Subcutaneous abdominal adipose tissue (tissue), 5 donors: ENCODE results near the gene ADARB2.
"Not testable (repeated sequence)": the region's sequence is repeated elsewhere in the genome, so short reads cannot be mapped to it uniquely, and the experiment has no call there.

Source experiments
- H3K27ac ChIP-seq: one replicate; pipeline ENCODE4 v1.7.0; 2013; ENCODE audit warnings: low read depth, mild to moderate bottlenecking, inconsistent platforms, low read length, moderate library complexity
- H3K27me3 ChIP-seq, 5 donors: one replicate each; pipeline ENCODE4 v1.7.0; 2013; ENCODE audit warnings: low read length in 5 of 5, inconsistent platforms in 1 of 5; ENCODE audit not compliant: control insufficient read depth in 5 of 5, insufficient read depth in 4 of 5
- H3K36me3 ChIP-seq, 5 donors: one replicate each; pipeline ENCODE4 v1.7.0; 2013; ENCODE audit warnings: low read length in 5 of 5; ENCODE audit not compliant: control insufficient read depth in 5 of 5, insufficient read depth in 5 of 5
- H3K4me1 ChIP-seq, 5 donors: one replicate each; pipeline ENCODE4 v1.7.0; 2013; ENCODE audit warnings: low read length in 5 of 5, mild to moderate bottlenecking in 3 of 5, moderate library complexity in 1 of 5; ENCODE audit not compliant: control insufficient read depth in 5 of 5, insufficient read depth in 5 of 5
- H3K4me3 ChIP-seq, 5 donors: one replicate each; pipeline ENCODE4 v1.7.0; 2013; ENCODE audit warnings: low read length in 5 of 5, low read depth in 1 of 5
- H3K9ac ChIP-seq, 5 donors: one replicate each; pipeline ENCODE4 v1.7.0; 2013; ENCODE audit warnings: low read length in 5 of 5, mild to moderate bottlenecking in 4 of 5, moderate library complexity in 3 of 5
- H3K9me3 ChIP-seq, 5 donors: one replicate each; pipeline ENCODE4 v1.7.0; 2013; ENCODE audit warnings: low read length in 5 of 5; ENCODE audit not compliant: control insufficient read depth in 5 of 5
- donor health status: healthy.
- donor health status: healthy.
- donor health status: healthy.
- donor health status: healthy.
- donor health status: healthy.

The ADARB2 gene

DNA sequence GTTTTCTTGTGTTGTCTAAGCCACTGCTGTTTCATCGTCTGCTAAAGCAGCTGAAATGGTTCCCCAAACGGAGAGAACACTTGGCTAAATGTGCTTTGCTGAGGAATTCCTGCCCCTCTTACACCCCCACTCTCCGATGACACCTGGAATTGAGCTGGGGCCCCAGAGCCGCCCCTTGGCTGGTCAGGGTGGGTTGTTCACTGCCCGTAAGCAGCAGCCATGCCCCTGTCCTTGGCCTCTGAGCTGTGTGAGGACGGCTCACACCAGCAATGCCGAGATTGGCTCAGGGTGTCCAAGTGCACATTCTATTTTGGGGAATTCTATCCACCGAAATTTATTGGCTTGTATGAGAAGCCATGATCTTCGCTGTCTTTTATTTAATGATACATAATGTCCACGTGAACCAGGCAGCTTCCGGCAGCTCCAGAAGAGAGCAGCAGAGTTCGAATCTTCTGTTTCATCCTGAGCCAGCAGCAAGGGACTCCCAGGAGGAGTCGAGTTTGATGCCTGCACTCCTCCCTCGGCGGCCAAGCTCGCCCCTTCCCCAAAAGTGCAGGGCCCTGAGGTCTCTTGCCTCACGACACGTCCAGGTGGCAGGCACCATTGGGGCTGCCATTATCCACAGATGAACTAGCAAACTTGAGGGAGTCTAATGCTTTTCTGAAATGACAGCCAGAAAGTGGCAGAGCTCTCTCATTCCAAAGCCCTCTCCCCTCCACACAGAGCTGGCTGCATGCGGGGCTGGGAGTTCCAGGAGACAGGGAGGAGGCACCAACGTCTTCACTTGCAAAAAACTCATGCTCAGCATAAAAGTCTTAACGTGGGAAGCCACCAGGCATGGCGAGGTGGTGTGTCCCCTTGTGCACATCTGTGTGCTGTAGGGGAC is 567.1 kb downstream of the ADARB2 start:
- Histone ChIP-seq H3K27me3 (peaks cover 0 to 25% (median 7%) of the 10 kb centered on the region in 5 donors), H3K4me3 (no peak overlapping the region), H3K9me3 (no peaks in the 10 kb centered on the region), H3K9ac (no peak overlapping the region), H3K27ac (no peak overlapping the region), H3K4me1 (no peaks in the 10 kb centered on the region), H3K36me3 (no peaks in the 10 kb centered on the region)

DNA sequence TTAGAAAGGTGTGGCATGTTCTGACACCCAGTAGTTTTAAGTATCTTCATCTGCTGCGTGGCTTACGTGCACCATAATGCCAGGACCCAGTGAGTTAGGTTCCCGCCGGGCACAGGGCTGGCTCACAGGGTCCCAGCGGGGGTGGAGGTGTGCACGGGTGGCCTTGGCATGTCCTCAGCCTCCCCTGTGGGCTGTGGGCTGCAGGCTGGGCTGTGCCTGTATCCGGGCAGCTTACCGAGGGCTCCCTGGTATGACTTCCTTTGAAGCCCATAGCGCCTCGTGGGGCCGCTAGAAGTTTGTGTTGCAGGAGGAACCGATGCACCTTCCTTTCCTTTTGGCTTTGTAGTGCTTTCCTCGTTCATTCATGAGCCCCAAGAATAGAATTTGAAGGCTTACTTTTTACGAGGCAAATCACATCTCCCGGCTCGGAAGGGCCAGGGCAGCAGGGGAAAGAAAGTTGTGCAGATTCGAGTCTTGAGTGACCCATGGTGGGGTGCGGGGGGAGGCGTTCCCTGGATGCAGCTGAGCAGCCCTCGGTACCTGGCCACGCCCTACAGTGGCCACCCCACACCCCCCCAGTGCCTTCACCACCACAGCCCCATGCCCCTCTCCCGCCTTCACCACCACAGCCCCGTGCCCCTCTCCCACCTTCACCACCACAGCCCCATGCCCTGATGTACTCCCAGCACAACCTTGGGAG is 568.0 kb downstream of the ADARB2 start:
- H3K27ac ChIP-seq, result no peak overlapping the region
- H3K9ac ChIP-seq, result no peak overlapping the region
- H3K36me3 ChIP-seq, result peaks cover 0 to 2% (median 0%) of the 10 kb centered on the region in 5 donors
- no peak overlapping the region for H3K4me3 ChIP-seq
- peaks cover 0 to 25% (median 7%) of the 10 kb centered on the region in 5 donors for H3K27me3 ChIP-seq
- no peaks in the 10 kb centered on the region for H3K4me1 ChIP-seq
- no peaks in the 10 kb centered on the region for H3K9me3 ChIP-seq

DNA sequence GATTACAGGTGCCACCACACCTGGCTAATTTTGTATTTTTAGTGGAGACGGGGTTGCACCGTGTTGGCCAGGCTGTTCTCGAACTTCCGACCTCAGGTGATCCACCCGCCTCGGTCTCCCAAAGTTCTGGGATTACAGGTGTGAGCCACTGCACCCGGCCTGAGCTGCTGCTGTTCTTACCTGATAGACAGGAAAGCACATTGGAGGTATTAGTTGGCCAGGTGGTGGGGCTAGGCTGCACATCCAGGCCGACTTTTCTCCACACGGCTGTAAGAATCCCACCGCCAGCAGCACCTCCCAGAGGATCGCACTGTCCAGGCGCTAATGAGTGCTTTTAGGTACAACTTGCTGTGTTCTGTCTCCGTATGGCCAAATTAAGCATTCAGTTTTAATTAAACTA is 568.6 kb downstream of the ADARB2 start:
- H3K36me3 ChIP-seq, result peaks cover 0 to 2% (median 0%) of the 10 kb centered on the region in 5 donors
- H3K9me3 ChIP-seq, result no peaks in the 10 kb centered on the region
- H3K27me3 ChIP-seq, result peaks cover 0 to 21% (median 7%) of the 10 kb centered on the region in 5 donors
- no peak overlapping the region for H3K9ac ChIP-seq
- H3K4me1 ChIP-seq, result no peaks in the 10 kb centered on the region
- H3K27ac ChIP-seq, result no peak overlapping the region
- no peak overlapping the region for H3K4me3 ChIP-seq

DNA sequence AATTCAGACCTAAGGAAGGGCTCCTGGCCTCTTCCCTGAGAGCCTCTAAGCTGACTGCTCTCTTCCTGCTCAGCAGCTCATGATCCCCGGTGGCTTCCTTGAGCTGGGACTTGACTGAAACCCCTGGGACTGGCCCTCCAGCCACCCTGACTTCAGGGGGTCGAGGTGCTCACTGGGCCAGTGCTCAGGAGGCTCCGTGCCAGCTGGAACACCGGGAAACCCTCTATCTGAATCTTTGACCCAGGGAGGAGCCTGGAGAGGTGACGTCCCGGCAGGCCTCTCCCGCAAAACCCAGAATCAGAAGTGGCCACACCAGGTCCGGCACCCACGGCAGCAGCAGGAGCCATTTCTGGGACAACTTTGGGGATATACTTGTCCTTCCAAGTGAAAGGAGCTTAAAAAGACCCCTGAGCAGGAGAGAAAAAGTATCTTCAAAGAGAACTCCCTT is 570.5 kb downstream of the ADARB2 start:
- no peak overlapping the region for H3K4me3 ChIP-seq
- H3K36me3 ChIP-seq, result peaks cover 0 to 2% (median 0%) of the 10 kb centered on the region in 5 donors
- no peaks in the 10 kb centered on the region for H3K9me3 ChIP-seq
- H3K9ac ChIP-seq, result no peak overlapping the region
- H3K27ac ChIP-seq, result no peak overlapping the region
- peaks cover 0 to 21% (median 14%) of the 10 kb centered on the region in 5 donors for H3K27me3 ChIP-seq
- H3K4me1 ChIP-seq, result no peaks in the 10 kb centered on the region

DNA sequence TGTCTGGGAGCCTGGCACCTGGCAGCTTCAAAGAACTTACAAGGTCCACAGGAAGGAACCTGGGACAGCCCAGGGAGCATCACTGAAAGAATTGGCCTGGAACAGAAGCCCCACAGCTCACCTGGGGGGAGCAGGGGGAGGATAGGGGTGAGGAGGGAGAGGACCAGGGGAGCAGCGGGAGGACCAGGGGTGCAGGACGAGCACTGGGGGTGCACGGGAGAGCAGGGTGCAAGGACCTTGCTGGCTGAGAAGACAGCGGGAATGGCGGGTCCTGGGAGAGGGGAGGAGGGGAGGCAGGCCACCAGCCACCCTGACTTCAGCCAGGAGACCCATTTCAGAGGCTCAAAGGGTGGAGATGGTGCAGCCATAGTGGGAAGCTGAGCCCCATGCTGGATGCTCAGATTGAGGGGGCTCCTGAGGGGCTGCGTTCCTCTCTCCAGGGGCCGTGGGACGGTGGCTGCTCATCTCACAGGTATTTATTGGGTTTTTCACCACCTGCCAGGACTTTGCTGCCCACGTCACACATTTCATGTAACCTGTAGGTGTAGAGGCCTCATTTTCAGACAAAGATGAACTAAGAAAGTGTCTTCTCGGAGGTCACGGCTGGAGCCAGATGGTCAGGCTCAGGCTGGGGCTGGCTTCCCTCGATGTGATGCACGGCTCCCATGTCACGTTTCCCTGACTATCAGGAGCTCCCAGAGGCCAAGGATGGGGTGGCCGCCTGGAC is 571.1 kb downstream of the ADARB2 start:
- no peak overlapping the region for H3K4me3 ChIP-seq
- no peaks in the 10 kb centered on the region for H3K9me3 ChIP-seq
- peaks cover 0 to 2% (median 0%) of the 10 kb centered on the region in 5 donors for H3K36me3 ChIP-seq
- no peaks in the 10 kb centered on the region for H3K4me1 ChIP-seq
- peaks cover 0 to 21% (median 12%) of the 10 kb centered on the region in 5 donors for H3K27me3 ChIP-seq
- no peak overlapping the region for H3K27ac ChIP-seq
- no peak overlapping the region for H3K9ac ChIP-seq

DNA sequence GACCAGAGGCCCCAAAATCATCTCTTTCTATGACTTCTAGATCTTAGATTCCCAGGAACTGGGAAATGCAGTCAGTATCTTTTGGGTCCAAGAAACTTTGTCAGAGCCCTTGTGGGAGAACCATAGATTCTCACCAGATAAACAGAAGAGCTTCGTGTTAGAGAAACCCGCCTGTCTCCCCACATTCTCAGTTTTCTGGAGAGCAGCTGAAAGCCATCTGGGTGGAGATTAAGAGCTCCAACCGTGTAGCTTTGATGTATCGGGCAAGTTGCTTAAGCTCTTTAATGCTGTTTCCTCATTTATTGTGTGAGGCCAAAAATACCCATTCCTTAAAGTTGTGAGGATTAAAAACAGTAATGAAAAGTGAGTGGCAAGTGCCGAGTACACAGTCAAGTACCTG is 573.5 kb downstream of the ADARB2 start:
- Histone ChIP-seq H3K27me3 (peaks cover 0 to 12% (median 8%) of the 10 kb centered on the region in 5 donors), H3K36me3 (peaks cover 0 to 2% (median 0%) of the 10 kb centered on the region in 5 donors), H3K27ac (no peak overlapping the region)

DNA sequence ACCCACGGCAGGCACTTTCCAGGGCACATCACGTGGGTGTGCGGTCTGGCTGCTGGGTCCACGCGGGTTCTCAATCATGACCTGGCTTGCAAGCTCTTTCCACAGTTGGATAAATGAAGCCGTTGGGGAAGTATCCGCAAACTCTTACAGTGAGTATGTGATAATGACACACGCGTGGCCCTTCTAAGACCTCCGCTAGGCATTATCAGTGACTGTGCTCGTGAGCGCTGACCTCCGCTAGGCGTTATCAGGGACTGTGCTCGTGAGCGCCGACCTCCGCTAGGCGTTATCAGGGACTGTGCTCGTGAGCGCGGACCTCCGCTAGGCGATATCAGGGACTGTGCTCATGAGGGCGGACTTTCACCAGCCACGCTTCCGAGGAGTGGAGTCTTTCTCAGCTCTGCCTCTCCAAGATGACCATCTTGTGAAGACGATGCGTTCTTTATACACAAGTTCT is 574.1 kb downstream of the ADARB2 start:
- Histone ChIP-seq H3K9me3 (peaks cover 0 to 3% (median 3%) of the 10 kb centered on the region in 5 donors), H3K36me3 (peaks cover 0 to 2% (median 0%) of the 10 kb centered on the region in 5 donors), H3K9ac (no peak overlapping the region), H3K4me3 (no peak overlapping the region), H3K4me1 (no peaks in the 10 kb centered on the region), H3K27me3 (peaks cover 0 to 11% (median 8%) of the 10 kb centered on the region in 5 donors), H3K27ac (no peak overlapping the region)

More for the DNA sequence above, 573.5 kb downstream of the ADARB2 start:
- no peak overlapping the region for H3K4me3 ChIP-seq
- peaks cover 0 to 3% (median 3%) of the 10 kb centered on the region in 5 donors for H3K9me3 ChIP-seq
- H3K9ac ChIP-seq, result no peak overlapping the region
- no peaks in the 10 kb centered on the region for H3K4me1 ChIP-seq

DNA sequence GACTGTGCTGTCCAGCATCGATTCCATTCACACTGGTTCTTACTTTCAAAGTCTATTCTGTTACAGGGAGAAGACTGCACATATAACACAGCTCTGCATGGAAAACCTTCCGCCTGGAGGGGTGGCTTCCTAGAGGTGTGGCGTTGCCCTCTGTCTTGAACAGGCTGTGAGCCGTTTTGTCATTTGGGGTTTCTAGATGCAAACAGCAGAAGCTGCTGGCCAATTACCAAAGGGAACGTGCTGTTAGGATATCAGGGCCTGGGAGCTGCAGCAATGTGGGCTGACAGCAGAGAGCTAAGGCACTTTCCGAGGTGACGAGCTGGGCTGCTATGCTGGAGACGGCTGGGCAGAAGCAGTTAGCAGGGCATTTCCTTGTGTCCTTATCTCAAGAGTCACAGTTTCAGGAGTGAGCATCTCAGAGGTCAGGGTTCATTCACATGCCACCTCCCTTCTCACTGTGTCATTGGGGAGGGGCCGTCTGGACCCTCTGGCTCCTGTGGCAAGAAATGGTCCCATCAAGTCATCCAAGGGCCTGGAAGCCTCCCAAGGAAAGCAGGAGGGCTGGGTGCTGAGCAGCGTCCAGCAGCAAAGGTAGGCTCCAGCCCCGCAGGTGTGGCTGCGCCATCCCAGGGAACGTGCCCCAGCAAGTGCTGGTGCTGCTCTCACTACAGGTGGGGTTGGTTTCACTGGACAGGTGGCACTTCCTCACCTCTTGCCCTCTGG is 574.7 kb downstream of the ADARB2 start:
- Histone ChIP-seq H3K27me3 (peaks cover 0 to 13% (median 8%) of the 10 kb centered on the region in 5 donors), H3K9ac (no peak overlapping the region), H3K4me3 (no peak overlapping the region), H3K27ac (no peak overlapping the region), H3K36me3 (peaks cover 0 to 2% (median 0%) of the 10 kb centered on the region in 5 donors), H3K9me3 (peaks cover 0 to 3% (median 3%) of the 10 kb centered on the region in 5 donors), H3K4me1 (no peaks in the 10 kb centered on the region)

DNA sequence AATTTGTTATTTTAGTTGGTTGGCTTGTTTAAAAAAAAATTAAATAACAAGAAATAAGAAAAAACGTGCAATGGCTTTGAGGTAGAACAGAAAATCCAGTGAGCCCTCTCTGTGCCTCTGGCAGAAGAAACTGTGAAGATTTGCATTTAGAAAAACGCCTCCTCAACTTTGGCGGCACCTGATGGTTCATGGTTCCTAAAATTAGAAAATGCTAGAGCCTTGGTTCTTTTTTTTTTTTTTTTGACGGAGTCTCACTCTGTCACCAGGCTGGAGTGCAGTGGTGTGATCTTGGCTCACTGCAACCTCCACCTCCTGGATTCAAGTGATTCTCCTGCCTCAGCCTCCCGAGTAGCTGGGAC is 576.0 kb downstream of the ADARB2 start:
- not testable (repeated sequence) for H3K27ac ChIP-seq, H3K9ac ChIP-seq, H3K4me1 ChIP-seq, H3K36me3 ChIP-seq, H3K9me3 ChIP-seq, H3K4me3 ChIP-seq
- H3K27me3 ChIP-seq, result peaks cover 0 to 17% (median 8%) of the 10 kb centered on the region in 5 donors
